ENCODE data around the gene TMEM196. TPM values are rescaled to one million over a fixed set of nuclear protein-coding genes. Genes with fewer than 3 reads are reported as not detected.

TMEM196 gene
- total and polyA plus RNA-seq, 9 of the 15 experiments (the other 6 are each of a cell fraction or from before 2014, with no cell fraction given): not detected

- TF ChIP-seq, protein P1, sequence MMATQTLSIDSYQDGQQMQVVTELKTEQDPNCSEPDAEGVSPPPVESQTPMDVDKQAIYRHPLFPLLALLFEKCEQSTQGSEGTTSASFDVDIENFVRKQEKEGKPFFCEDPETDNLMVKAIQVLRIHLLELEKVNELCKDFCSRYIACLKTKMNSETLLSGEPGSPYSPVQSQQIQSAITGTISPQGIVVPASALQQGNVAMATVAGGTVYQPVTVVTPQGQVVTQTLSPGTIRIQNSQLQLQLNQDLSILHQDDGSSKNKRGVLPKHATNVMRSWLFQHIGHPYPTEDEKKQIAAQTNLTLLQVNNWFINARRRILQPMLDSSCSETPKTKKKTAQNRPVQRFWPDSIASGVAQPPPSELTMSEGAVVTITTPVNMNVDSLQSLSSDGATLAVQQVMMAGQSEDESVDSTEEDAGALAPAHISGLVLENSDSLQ (IDR thresholded peaks at IDR 0.05): no peak
- no peak for TF ChIP-seq NBN (IDR thresholded peaks at IDR 0.05; ENCODE audit: low read depth)
Observed at GRCh38 chr7:19705663-19706062, 67.8 kb downstream of the TMEM196 start (continued).

DNA sequence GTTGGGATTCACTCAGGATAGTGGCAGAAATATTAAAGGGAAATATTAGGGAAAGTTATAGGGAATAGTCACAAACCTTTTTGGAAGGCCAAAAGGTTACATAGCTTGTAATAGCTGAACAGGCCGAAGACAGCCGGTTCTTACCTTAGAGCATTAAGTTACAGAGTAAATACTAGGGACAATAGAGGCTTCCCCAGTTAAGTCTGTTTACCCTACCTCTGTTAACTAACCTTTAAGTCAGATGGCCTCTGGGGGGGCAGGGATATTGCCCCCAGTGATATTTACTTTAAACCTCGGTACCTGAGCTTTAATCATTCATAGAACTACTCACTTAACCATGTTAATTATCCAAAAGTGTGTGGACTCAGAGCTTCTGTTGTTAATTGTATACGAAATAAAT, 71.9 kb downstream of the TMEM196 start:
- Histone ChIP-seq H2AFZ (ENCODE audit: low read depth, low read length) (no peak overlapping the region), H3K9ac (ENCODE audit: insufficient read depth in 1 of 2, low read depth in 2 of 2, low read length in 2 of 2) (no peak overlapping the region), H3K36me3 (ENCODE audit: control insufficient read depth, insufficient read depth, low read length) (peaks cover 74% of the 10 kb centered on the region), H3K9me1 (ENCODE audit: control insufficient read depth, insufficient read depth, low read length) (no peaks in the 10 kb centered on the region), H3K9me3 (replicated peaks; ENCODE audit: control insufficient read depth, insufficient read depth, low read depth, low read length) (no peaks in the 10 kb centered on the region), H4K20me1 (replicated peaks; ENCODE audit: control insufficient read depth, insufficient read depth, low read length) (no peaks in the 10 kb centered on the region), H3K4me2 (ENCODE audit: insufficient read depth, low read length) (no peak overlapping the region), H3K27ac (ENCODE audit: extremely low read depth, low read depth, low read length) (no peak overlapping the region), H3K27me3 (ENCODE audit: control insufficient read depth in 2 of 2, insufficient read depth in 2 of 2, low read length in 2 of 2) (no peaks in the 10 kb centered on the region), H3K4me1 (replicated peaks in 1 of 2; ENCODE audit: control insufficient read depth in 2 of 2, insufficient read depth in 2 of 2, low read length in 2 of 2) (peaks cover 0 to 2% of the 10 kb centered on the region in 2 experiments; a peak in 1 of 5 replicates), H3K4me3 (no peak overlapping the region), H3K79me2 (ENCODE audit: control insufficient read depth, insufficient read depth, low read length) (peaks cover 30% of the 10 kb centered on the region)
- DNase-seq (ENCODE audit: extremely low read depth in 1 of 4, low spot score in 3 of 4) (no peak), FAIRE-seq (no peak), ATAC-seq (no peak)
- BruUV-seq (replicated peaks): no TSS peak
- ChIA-PET POLR2A (no interaction called here), CTCF (ENCODE audit: low intra/inter-chr PET ratio) (no interaction called here)
- WGBS (ENCODE audit: insufficient coverage, low coverage, missing lambda C conversion rate): 100% methylated on average over 4 of the region's 4 CpGs
- intact Hi-C loops (cut with micrococcal nuclease): no loop called here
- in situ Hi-C loops (cut with MboI): no loop called here
- TF ChIP-seq RUNX1 (IDR thresholded peaks at IDR 0.05; ENCODE audit: low read depth): no peak
- TF ChIP-seq, protein P2, sequence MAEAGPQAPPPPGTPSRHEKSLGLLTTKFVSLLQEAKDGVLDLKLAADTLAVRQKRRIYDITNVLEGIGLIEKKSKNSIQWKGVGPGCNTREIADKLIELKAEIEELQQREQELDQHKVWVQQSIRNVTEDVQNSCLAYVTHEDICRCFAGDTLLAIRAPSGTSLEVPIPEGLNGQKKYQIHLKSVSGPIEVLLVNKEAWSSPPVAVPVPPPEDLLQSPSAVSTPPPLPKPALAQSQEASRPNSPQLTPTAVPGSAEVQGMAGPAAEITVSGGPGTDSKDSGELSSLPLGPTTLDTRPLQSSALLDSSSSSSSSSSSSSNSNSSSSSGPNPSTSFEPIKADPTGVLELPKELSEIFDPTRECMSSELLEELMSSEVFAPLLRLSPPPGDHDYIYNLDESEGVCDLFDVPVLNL (CRISPR knock-in tag; IDR thresholded peaks at IDR 0.05; ENCODE audit: low read depth): no peak
- TF ChIP-seq HLTF (IDR thresholded peaks at IDR 0.05): no peak
- TF ChIP-seq NCOA2 (IDR thresholded peaks at IDR 0.05; ENCODE audit: partially characterized antibody in 2 of 2): no peak
- no peak for TF ChIP-seq GTF2A2 (tag; IDR thresholded peaks at IDR 0.05)
- no peak for TF ChIP-seq ZNF507 (tag; conservative IDR thresholded peaks at IDR 0.05)
- TF ChIP-seq HDAC8 (tag; IDR thresholded peaks at IDR 0.05): no peak
- TF ChIP-seq PHB (CRISPR knock-in tag; IDR thresholded peaks at IDR 0.05): no peak
- no peak for TF ChIP-seq PCBP2 (IDR thresholded peaks at IDR 0.05; ENCODE audit: low read depth, low read length, poor library complexity, severe bottlenecking)
- TF ChIP-seq PPARD (CRISPR knock-in tag; IDR thresholded peaks at IDR 0.05): no peak
- no peak for TF ChIP-seq ZNF3 (CRISPR knock-in tag; IDR thresholded peaks at IDR 0.05)
- no peak for TF ChIP-seq CREB1 (IDR thresholded peaks at IDR 0.05)
- TF ChIP-seq CREB1 (CRISPR knock-in tag; IDR thresholded peaks at IDR 0.05): no peak
- TF ChIP-seq ADNP (tag; IDR thresholded peaks at IDR 0.05): no peak
- no peak for TF ChIP-seq USF2 (CRISPR knock-in tag; IDR thresholded peaks at IDR 0.05)
- TF ChIP-seq UBTF (IDR thresholded peaks at IDR 0.05; ENCODE audit: borderline replicate concordance in 1 of 2, low read depth in 2 of 2, low read length in 2 of 2): no peak
- TF ChIP-seq ZNF24 (IDR thresholded peaks at IDR 0.05): no peak

All from K562 (cell line).